Thoracic aorta (tissue), 2 donors: ENCODE results near the gene SCAPER. TPM values are rescaled to one million over a fixed set of nuclear protein-coding genes. Genes with fewer than 3 reads are reported as not detected.

ENCODE experiments used
- ATAC-seq: fragments of 150-250 bp; one replicate; pipeline ENCODE4 v1.8.0; 2017; ENCODE audit warnings: low read depth; ENCODE audit not compliant: insufficient number of reproducible peaks, low FRiP score
- DNase-seq: peaks from one replicate; pipeline ENCODE4 v3.0.0-alpha.2; 2020; ENCODE audit warnings: low spot score
- H3K27ac ChIP-seq, 2 donors: fragments of 200-600 bp; sonication (generic); 1 replicate in 1 of 2; 2 replicates in 1 of 2; pipeline ENCODE4 v1.5.1; 2016; ENCODE audit warnings: mild to moderate bottlenecking in 2 of 2, moderate library complexity in 2 of 2
- H3K27me3 ChIP-seq: fragments of 200-600 bp; sonication (generic); replicated peaks from 2 replicates; pipeline ENCODE4 v1.6.0; 2016; ENCODE audit warnings: mild to moderate bottlenecking; ENCODE audit not compliant: insufficient read depth
- H3K36me3 ChIP-seq: fragments of 200-600 bp; sonication (generic); one replicate; pipeline ENCODE4 v1.5.1; 2016
- H3K4me1 ChIP-seq, 2 donors: fragments of 200-600 bp; sonication (generic); 1 replicate in 1 of 2; 2 replicates in 1 of 2; pipeline versions ENCODE4 v1.5.1 to v1.6.0; 2016; ENCODE audit warnings: low read depth in 2 of 2, mild to moderate bottlenecking in 1 of 2; ENCODE audit not compliant: control insufficient read depth in 1 of 2
- H3K4me3 ChIP-seq: fragments of 200-600 bp; sonication (generic); 2 replicates; pipeline ENCODE4 v1.5.1; 2016; ENCODE audit warnings: mild to moderate bottlenecking
- H3K9me3 ChIP-seq: fragments of 200-600 bp; sonication (generic); 2 replicates; pipeline ENCODE4 v1.5.1; 2016
- total RNA-seq, 2 donors: library from RNA; depleted of rRNA; stranded (reverse); fragments of >200 nt; gene quantifications; one replicate each; pipeline versions ENCODE4 v1.1.0 to v1.2.3, GENCODE V29; 2016
- TF ChIP-seq, protein P1 (sequence below): fragments of 200-600 bp; sonication (generic); IDR thresholded peaks from one replicate; pipeline ENCODE4 v1.5.1; 2019; ENCODE audit warnings: antibody characterized with exemption

Gene SCAPER
- total RNA-seq, 2 donors from 2014 or later: 29.6 to 65.0 TPM

DNA sequence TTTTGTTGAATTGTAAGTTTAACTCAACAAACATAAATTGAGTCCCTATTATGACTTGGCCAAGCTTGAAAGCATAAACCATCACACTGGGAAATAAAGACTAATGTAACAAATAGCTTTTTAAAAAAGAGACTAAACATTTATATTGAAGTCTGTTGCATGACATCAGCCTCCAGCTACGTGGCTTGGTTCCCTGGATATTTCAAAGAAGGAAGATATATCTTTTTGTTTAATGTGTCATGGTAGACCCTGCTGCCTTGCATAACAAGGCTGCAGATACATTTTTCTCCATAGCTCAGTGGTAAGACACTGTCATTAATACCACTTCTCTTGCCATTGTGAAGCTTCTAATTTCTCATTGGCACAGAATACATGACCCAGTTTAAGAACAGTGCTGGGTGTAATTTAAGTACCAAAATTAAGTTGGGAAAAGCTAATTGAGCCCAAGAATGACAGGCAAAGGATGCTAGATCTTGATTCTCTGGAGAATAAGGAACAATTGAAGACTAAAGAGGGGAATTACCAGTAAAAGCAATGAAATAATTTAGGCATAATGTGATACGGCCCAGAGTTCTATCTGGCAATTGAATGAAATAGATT, 40.5 kb upstream of the SCAPER start:
- no peak for ATAC-seq
- no peak for DNase-seq
- no peak overlapping the region for H3K27ac ChIP-seq

DNA sequence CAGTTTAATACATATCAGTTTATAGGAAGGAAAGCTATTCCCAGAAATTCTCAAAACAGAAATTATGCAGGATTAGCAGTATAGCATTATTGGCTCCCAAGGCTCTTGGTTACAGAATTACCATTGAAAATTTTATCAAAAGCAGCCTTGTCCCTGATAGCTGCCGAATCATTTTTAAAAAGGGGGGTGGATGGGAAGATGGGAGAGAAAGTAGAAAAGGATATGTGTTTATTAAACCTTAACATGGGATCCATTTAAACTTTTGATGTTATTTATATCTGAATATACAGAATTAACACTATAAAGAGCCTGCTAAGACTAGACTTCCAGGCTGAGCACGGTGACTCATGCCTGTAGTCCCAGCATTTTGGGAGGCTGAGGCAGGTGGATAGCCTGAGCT, 37.2 kb upstream of the SCAPER start:
- ATAC-seq (no peak), DNase-seq (no peak)
- Histone ChIP-seq H3K27ac (no peak overlapping the region), H3K36me3 (no peaks in the 10 kb centered on the region), H3K9me3 (no peaks in the 10 kb centered on the region), H3K4me1 (peaks cover 0 to 5% of the 10 kb centered on the region in 2 donors), H3K4me3 (no peak overlapping the region), H3K27me3 (no peaks in the 10 kb centered on the region)
- TF ChIP-seq, protein P1, sequence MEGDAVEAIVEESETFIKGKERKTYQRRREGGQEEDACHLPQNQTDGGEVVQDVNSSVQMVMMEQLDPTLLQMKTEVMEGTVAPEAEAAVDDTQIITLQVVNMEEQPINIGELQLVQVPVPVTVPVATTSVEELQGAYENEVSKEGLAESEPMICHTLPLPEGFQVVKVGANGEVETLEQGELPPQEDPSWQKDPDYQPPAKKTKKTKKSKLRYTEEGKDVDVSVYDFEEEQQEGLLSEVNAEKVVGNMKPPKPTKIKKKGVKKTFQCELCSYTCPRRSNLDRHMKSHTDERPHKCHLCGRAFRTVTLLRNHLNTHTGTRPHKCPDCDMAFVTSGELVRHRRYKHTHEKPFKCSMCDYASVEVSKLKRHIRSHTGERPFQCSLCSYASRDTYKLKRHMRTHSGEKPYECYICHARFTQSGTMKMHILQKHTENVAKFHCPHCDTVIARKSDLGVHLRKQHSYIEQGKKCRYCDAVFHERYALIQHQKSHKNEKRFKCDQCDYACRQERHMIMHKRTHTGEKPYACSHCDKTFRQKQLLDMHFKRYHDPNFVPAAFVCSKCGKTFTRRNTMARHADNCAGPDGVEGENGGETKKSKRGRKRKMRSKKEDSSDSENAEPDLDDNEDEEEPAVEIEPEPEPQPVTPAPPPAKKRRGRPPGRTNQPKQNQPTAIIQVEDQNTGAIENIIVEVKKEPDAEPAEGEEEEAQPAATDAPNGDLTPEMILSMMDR: no peak

More for the DNA sequence above, 40.5 kb upstream of the SCAPER start:
- Histone ChIP-seq H3K4me3 (no peak overlapping the region), H3K27me3 (no peaks in the 10 kb centered on the region), H3K36me3 (peaks cover 5% of the 10 kb centered on the region), H3K9me3 (no peaks in the 10 kb centered on the region), H3K4me1 (peaks cover 0 to 5% of the 10 kb centered on the region in 2 donors)
- TF ChIP-seq, protein P1: no peak

DNA sequence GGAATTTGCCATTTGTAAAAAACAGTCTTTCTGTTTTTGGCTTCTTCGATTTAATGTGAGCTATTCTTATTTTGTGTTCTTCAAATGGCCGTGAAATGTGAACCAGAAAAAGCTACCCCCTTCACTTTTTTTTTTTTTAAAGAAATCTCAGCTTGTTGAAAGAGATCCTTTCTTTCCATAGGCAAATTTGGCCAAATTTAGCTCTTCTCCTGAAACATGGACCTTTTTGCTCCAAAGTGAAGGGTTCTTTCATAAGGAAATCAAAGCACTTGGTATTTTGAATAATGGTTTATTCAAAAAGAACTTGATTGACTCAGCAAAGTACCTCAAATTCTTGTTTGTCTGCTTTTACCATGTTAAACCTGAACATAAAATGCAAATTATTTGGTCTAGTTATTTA, 36.5 kb upstream of the SCAPER start:
- H3K27ac ChIP-seq: no peak overlapping the region

DNA sequence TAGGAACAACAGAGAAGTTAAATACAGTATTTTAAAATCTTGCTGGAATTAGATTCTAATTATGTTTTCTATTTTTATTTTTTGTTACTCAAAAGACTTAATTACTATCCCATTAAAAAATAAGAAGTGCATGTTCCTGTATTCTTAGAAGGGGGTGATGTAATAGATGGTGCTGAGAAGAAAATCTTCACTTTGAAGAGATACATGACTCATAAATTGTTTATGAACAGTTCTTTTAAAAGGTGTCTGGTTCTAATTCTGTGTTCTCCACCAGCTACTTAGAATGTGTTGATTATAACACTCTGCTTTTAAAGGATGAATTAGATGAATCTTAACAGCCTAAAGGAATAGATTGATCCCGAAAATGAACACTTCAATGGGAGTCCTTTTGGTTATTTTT, 34.6 kb upstream of the SCAPER start:
- TF ChIP-seq, protein P1: no peak
- Histone ChIP-seq H3K27me3 (no peaks in the 10 kb centered on the region), H3K36me3 (no peaks in the 10 kb centered on the region), H3K4me1 (peaks cover 0 to 5% of the 10 kb centered on the region in 2 donors), H3K9me3 (no peaks in the 10 kb centered on the region), H3K4me3 (no peak overlapping the region), H3K27ac (no peak overlapping the region)
- ATAC-seq: no peak
- DNase-seq: no peak

More for the DNA sequence above, 36.5 kb upstream of the SCAPER start:
- no peaks in the 10 kb centered on the region for H3K9me3 ChIP-seq
- no peak for DNase-seq
- H3K4me1 ChIP-seq: peaks cover 0 to 5% of the 10 kb centered on the region in 2 donors
- no peaks in the 10 kb centered on the region for H3K36me3 ChIP-seq
- no peak for ATAC-seq
- no peaks in the 10 kb centered on the region for H3K27me3 ChIP-seq
- no peak overlapping the region for H3K4me3 ChIP-seq
- TF ChIP-seq, protein P1: no peak

DNA sequence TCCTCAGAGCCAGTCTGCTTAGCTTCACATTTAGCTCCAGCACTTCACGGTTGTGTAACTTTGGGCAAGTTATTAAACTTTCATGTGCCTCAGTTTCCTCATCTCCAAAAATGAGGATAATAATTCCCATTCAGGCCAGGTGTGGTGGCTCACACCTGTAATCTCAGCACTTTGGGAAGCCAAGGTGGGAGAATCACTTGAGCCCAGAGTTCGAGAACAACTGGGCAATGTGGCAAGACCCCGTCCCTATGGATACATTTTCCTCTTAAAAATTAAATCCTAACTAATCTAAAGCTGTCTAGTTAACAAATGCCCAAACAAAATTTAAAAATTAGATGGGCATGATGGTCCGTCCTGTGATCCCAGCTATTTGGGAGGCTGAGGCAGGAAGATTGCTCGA, 33.6 kb upstream of the SCAPER start:
- Histone ChIP-seq H3K27ac (no peak overlapping the region), H3K4me1 (peaks cover 0 to 6% of the 10 kb centered on the region in 2 donors), H3K27me3 (no peaks in the 10 kb centered on the region), H3K4me3 (no peak overlapping the region), H3K9me3 (no peaks in the 10 kb centered on the region), H3K36me3 (peaks cover 1% of the 10 kb centered on the region)
- TF ChIP-seq, protein P1: no peak
- no peak for ATAC-seq
- DNase-seq: no peak
